C1 segment of cervical spinal cord (tissue), 14 donors: ENCODE measurements around the gene NMD3.
"Not testable (repeated sequence)": the region's sequence is repeated elsewhere in the genome, so short reads cannot be mapped to it uniquely, and the experiment has no call there.

Experiments used
- DNase-seq, 14 donors: peaks; one replicate each; lab custom pipeline; 2025; lab: John Stamatoyannopoulos, UW

NMD3 gene

GRCh38 chr3:161220850-161221753 lies at the start of gene NMD3:
Gene NMD3 (plus strand): TSS chr3:161221311. CDS start chr3:161222014, 703 bp downstream.
- DNase-seq: peak; percentile 11 to 92 (median 87)

- DNase-seq: peak in 1 of 14 donors; percentile 3
Measured at GRCh38 chr3:161171639-161172552, 49.2 kb upstream of the NMD3 start.

- no peak for DNase-seq
Measured at GRCh38 chr3:161175506-161175905, 45.6 kb upstream of the NMD3 start.

- DNase-seq: no peak
Measured at GRCh38 chr3:161177991-161178390, 43.1 kb upstream of the NMD3 start.

- DNase-seq: not testable (repeated sequence)
Measured at GRCh38 chr3:161181371-161181770, 39.7 kb upstream of the NMD3 start.

GRCh38 chr3:161187046-161187445 lies 34.1 kb upstream of the NMD3 start:
- no peak for DNase-seq

- no peak for DNase-seq
Measured at GRCh38 chr3:161197855-161198850, 23.0 kb upstream of the NMD3 start.

- DNase-seq: no peak
Measured at GRCh38 chr3:161199926-161200325, 21.2 kb upstream of the NMD3 start.

- DNase-seq: no peak
Measured at GRCh38 chr3:161203485-161204098, 17.5 kb upstream of the NMD3 start.

GRCh38 chr3:161208931-161209330 lies 12.2 kb upstream of the NMD3 start:
- DNase-seq: no peak

- no peak for DNase-seq
Measured at GRCh38 chr3:161212171-161212771, 8.8 kb upstream of the NMD3 start.

- DNase-seq: no peak
Measured at GRCh38 chr3:161212906-161213305, 8.2 kb upstream of the NMD3 start.

GRCh38 chr3:161213644-161214043 lies 7.5 kb upstream of the NMD3 start:
- no peak for DNase-seq

- no peak for DNase-seq
Measured at GRCh38 chr3:161215185-161215584, 5.9 kb upstream of the NMD3 start.

GRCh38 chr3:161217496-161217895 lies 3.6 kb upstream of the NMD3 start:
- DNase-seq: no peak

GRCh38 chr3:161219495-161219894 lies 1.6 kb upstream of the NMD3 start:
- no peak for DNase-seq

- no peak for DNase-seq
Measured at GRCh38 chr3:161221806-161222600, 892 bp downstream of the NMD3 start.

- no peak for DNase-seq
Measured at GRCh38 chr3:161222662-161223061, 1.6 kb downstream of the NMD3 start.

GRCh38 chr3:161224786-161225185 lies 3.7 kb downstream of the NMD3 start:
- DNase-seq: no peak
